ENCODE results near the gene LRFN2. TPM values are rescaled to one million over a fixed set of nuclear protein-coding genes. Genes with fewer than 3 reads are reported as not detected.

LRFN2 gene
- total RNA-seq, 1 donor from 2014 or later: not detected

GRCh38 chr6:40484066-40484465, 103.1 kb downstream of the LRFN2 start:
- H3K4me1 Mint-ChIP-seq: peaks cover 18% of the 10 kb centered on the region
- peaks cover 18% of the 10 kb centered on the region for H3K27me3 Mint-ChIP-seq (ENCODE audit: low read depth)
- H3K9me3 Mint-ChIP-seq: no peaks in the 10 kb centered on the region
- H3K27ac Mint-ChIP-seq (ENCODE audit: unreplicated experiment): no peak overlapping the region
- DNase-seq (ENCODE audit: low read depth, low spot score): no peak
- no peak overlapping the region for H3K4me3 Mint-ChIP-seq
- H3K36me3 Mint-ChIP-seq (ENCODE audit: low read depth): no peaks in the 10 kb centered on the region
- no peak for TF ChIP-seq CTCF (conservative IDR thresholded peaks at IDR 0.05)

- Mint-ChIP-seq H3K4me3 (no peak overlapping the region), H3K27me3 (ENCODE audit: low read depth) (peaks cover 19% of the 10 kb centered on the region), H3K4me1 (peaks cover 23% of the 10 kb centered on the region), H3K36me3 (ENCODE audit: low read depth) (no peaks in the 10 kb centered on the region), H3K27ac (ENCODE audit: unreplicated experiment) (no peak overlapping the region), H3K9me3 (no peaks in the 10 kb centered on the region)
- TF ChIP-seq CTCF (conservative IDR thresholded peaks at IDR 0.05): no peak
- peak; percentile 20 for DNase-seq (ENCODE audit: low read depth, low spot score)
These were observed 104.6 kb downstream of the LRFN2 start for GRCh38 chr6:40482532-40482931.

GRCh38 chr6:40480678-40481077, 106.5 kb downstream of the LRFN2 start:
- Mint-ChIP-seq H3K27me3 (ENCODE audit: low read depth) (peaks cover 10% of the 10 kb centered on the region), H3K4me3 (no peak overlapping the region), H3K4me1 (peaks cover 28% of the 10 kb centered on the region), H3K36me3 (ENCODE audit: low read depth) (no peaks in the 10 kb centered on the region), H3K27ac (ENCODE audit: unreplicated experiment) (no peak overlapping the region), H3K9me3 (no peaks in the 10 kb centered on the region)
- DNase-seq (ENCODE audit: low read depth, low spot score): no peak
- no peak for TF ChIP-seq CTCF (conservative IDR thresholded peaks at IDR 0.05)

GRCh38 chr6:40479706-40480105, 107.5 kb downstream of the LRFN2 start:
- no peak for TF ChIP-seq CTCF (conservative IDR thresholded peaks at IDR 0.05)
- no peaks in the 10 kb centered on the region for H3K36me3 Mint-ChIP-seq (ENCODE audit: low read depth)
- H3K27me3 Mint-ChIP-seq (ENCODE audit: low read depth): peaks cover 8% of the 10 kb centered on the region
- H3K4me1 Mint-ChIP-seq: peaks cover 20% of the 10 kb centered on the region
- no peak overlapping the region for H3K27ac Mint-ChIP-seq (ENCODE audit: unreplicated experiment)
- no peak for DNase-seq (ENCODE audit: low read depth, low spot score)
- no peaks in the 10 kb centered on the region for H3K9me3 Mint-ChIP-seq
- no peak overlapping the region for H3K4me3 Mint-ChIP-seq

- Mint-ChIP-seq H3K27me3 (ENCODE audit: low read depth) (peaks cover 8% of the 10 kb centered on the region), H3K4me3 (no peak overlapping the region), H3K36me3 (ENCODE audit: low read depth) (no peaks in the 10 kb centered on the region), H3K4me1 (peaks cover 13% of the 10 kb centered on the region), H3K27ac (ENCODE audit: unreplicated experiment) (no peak overlapping the region), H3K9me3 (no peaks in the 10 kb centered on the region)
- no peak for TF ChIP-seq CTCF (conservative IDR thresholded peaks at IDR 0.05)
- DNase-seq (ENCODE audit: low read depth, low spot score): no peak
These were observed 109.7 kb downstream of the LRFN2 start for GRCh38 chr6:40477246-40478126.

Data from neural crest cell (in vitro differentiated cells).